HepG2 (cell line): Measurements from ENCODE around the gene TCEA3. TPM values are rescaled to one million over a fixed set of nuclear protein-coding genes. Genes with fewer than 3 reads are reported as not detected.

Experiments used
- ELF4 ChIP-seq: sonication (generic); formaldehyde crosslinking; IDR thresholded peaks from 2 replicates; pipeline ENCODE4 v1.5.0; 2020; ENCODE audit warnings: missing genetic modification reagents, mild to moderate bottlenecking, moderate library complexity, borderline replicate concordance
- HNF4G ChIP-seq, 2 experiments: sonication (generic) in 1 of 2; formaldehyde crosslinking in 1 of 2; IDR thresholded peaks; 2 replicates each; pipeline versions ENCODE4 v1.4.0 to v1.6.1; 2011 to 2020; ENCODE audit warnings: borderline replicate concordance in 2 of 2, low read depth in 2 of 2, mild to moderate bottlenecking in 2 of 2, low read length in 1 of 2, missing genetic modification reagents in 1 of 2, moderate library complexity in 1 of 2
- IKZF4 ChIP-seq: sonication (generic); formaldehyde crosslinking; IDR thresholded peaks from 2 replicates; pipeline ENCODE4 v1.5.1; 2020; ENCODE audit warnings: borderline replicate concordance, mild to moderate bottlenecking, low read depth, missing genetic modification reagents; ENCODE audit errors: not compliant biosample characterization
- JUNB ChIP-seq: sonication (generic); formaldehyde crosslinking; IDR thresholded peaks from 2 replicates; pipeline ENCODE4 v1.8.0; 2022; ENCODE audit warnings: missing genetic modification reagents, mild to moderate bottlenecking, borderline replicate concordance
- KMT2B ChIP-seq: IDR thresholded peaks from 2 replicates; pipeline ENCODE4 v1.6.1; 2016; ENCODE audit warnings: missing genetic modification reagents, missing compliant biosample characterization
- NFE2L1 ChIP-seq: sonication (generic); formaldehyde crosslinking; IDR thresholded peaks from 2 replicates; pipeline ENCODE4 v1.4.0; 2020; ENCODE audit warnings: missing genetic modification reagents, mild to moderate bottlenecking, borderline replicate concordance
- SCMH1 ChIP-seq: sonication (generic); formaldehyde crosslinking; IDR thresholded peaks from 2 replicates; pipeline ENCODE4 v1.9.0; 2021; ENCODE audit warnings: missing genetic modification reagents, mild to moderate bottlenecking, borderline replicate concordance
- SIX4 ChIP-seq: sonication (generic); formaldehyde crosslinking; IDR thresholded peaks from 2 replicates; pipeline ENCODE4 v1.4.0; 2020; ENCODE audit warnings: missing genetic modification reagents
- ZNF616 ChIP-seq: sonication (generic); formaldehyde crosslinking; IDR thresholded peaks from 2 replicates; pipeline ENCODE4 v1.5.0; 2020; ENCODE audit warnings: low read depth, mild to moderate bottlenecking, missing genetic modification reagents
- ZNF672 ChIP-seq: sonication (generic); formaldehyde crosslinking; IDR thresholded peaks from 2 replicates; pipeline ENCODE4 v1.8.1; 2022; ENCODE audit warnings: missing genetic modification reagents
- ZNF737 ChIP-seq: sonication (generic); formaldehyde crosslinking; IDR thresholded peaks from 2 replicates; pipeline ENCODE4 v1.5.0; 2020; ENCODE audit warnings: missing genetic modification reagents, mild to moderate bottlenecking, borderline replicate concordance
- ZNF749 ChIP-seq: sonication (generic); formaldehyde crosslinking; IDR thresholded peaks from 2 replicates; pipeline ENCODE4 v1.8.0; 2022; ENCODE audit warnings: mild to moderate bottlenecking, missing genetic modification reagents, moderate library complexity, borderline replicate concordance
- ZSCAN12 ChIP-seq: sonication (generic); formaldehyde crosslinking; IDR thresholded peaks from 2 replicates; pipeline ENCODE4 v1.9.0; 2021; ENCODE audit warnings: mild to moderate bottlenecking, missing genetic modification reagents
- polyA plus RNA-seq, 8 experiments: library from polyadenylated mRNA; depleted of rRNA in 3 of 8; stranded (reverse) in 7 of 8; unstranded in 1 of 8; fragments of >200 nt; fragmentation: Illumina TruSeq in 4 of 8; extraction: Trizol in 4 of 8; gene quantifications; 2 replicates each; pipeline versions ENCODE4 v1.2.1 to v1.2.3, GENCODE V29; 2011 to 2016; ENCODE audit warnings: low read depth in 4 of 8, missing spikeins in 1 of 8, mixed read lengths in 1 of 8; ENCODE audit not compliant: insufficient read depth in 1 of 8
- total RNA-seq, 5 experiments: library from RNA; depleted of rRNA; stranded (reverse); fragments of >200 nt; fragmentation: Illumina TruSeq; extraction: Trizol; gene quantifications; 2 replicates each; pipeline ENCODE4 v1.2.3, GENCODE V29; 2016; ENCODE audit warnings: low read depth in 1 of 5
- TF ChIP-seq, protein P1 (sequence below): sonication (generic); formaldehyde crosslinking; IDR thresholded peaks from 2 replicates; pipeline ENCODE4 v1.4.0; 2020; ENCODE audit warnings: missing genetic modification reagents, mild to moderate bottlenecking, borderline replicate concordance
- TF ChIP-seq, protein P2 (sequence below): sonication (generic); formaldehyde crosslinking; IDR thresholded peaks from 2 replicates; pipeline ENCODE4 v1.4.0; 2020; ENCODE audit warnings: mild to moderate bottlenecking, missing genetic modification reagents
- TF ChIP-seq, protein P3 (sequence below): sonication (generic); formaldehyde crosslinking; IDR thresholded peaks from 2 replicates; pipeline ENCODE4 v1.8.0; 2022; ENCODE audit warnings: missing genetic modification reagents, mild to moderate bottlenecking, moderate library complexity, borderline replicate concordance
- TF ChIP-seq, protein P4 (sequence below): sonication (generic); formaldehyde crosslinking; IDR thresholded peaks from 2 replicates; pipeline ENCODE4 v1.8.1; 2022; ENCODE audit warnings: low read depth, mild to moderate bottlenecking, missing genetic modification reagents

TCEA3 gene
- total and polyA plus RNA-seq, 2 of the 13 experiments (the other 11 are each of a cell fraction or from before 2014, with no cell fraction given): 55.5 to 84.6 TPM

DNA sequence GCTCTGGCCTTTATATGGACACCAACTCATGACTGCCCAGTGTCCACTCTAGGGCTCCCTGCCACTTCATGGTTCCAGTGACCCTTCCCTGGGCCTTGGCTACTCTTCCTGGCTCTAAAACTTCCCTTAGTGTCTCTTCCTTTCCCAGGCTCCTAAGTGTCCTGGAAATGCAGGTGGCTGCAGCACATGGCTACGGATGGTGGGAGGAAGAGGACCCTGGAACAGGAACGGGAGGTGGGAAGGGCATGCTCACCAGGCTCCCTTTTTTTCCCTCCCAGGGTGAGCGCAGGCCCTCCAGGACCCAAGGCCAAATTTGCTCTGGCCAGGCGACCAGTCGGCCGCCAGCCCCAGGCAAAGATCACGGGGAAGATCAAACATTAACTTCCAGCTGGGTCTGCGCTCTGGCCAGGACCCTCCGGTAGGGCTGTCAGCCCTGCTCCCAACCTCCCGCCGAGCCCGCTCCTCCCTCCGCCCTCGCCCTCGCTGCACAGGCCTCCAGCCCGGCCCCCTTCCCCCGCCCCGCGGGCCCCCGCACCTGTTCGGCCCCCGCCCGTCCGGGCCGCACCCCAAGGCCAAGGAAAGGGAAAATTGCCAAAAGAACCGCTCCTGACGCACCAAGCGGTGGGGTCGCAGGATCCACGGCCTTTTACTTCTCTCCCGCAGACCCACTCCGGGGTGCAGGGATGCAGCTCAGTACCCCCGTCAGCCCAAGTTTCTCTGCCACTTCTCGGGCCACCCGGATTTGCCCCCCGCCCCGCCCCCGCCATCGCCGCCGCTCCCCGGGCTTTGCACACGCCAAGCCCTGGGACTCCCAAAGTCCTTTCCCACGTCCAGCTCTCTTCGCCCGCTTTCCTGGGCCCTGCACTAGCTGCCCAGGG lies 894 bp downstream of the TCEA3 start (continued):
- TF ChIP-seq, protein P1, sequence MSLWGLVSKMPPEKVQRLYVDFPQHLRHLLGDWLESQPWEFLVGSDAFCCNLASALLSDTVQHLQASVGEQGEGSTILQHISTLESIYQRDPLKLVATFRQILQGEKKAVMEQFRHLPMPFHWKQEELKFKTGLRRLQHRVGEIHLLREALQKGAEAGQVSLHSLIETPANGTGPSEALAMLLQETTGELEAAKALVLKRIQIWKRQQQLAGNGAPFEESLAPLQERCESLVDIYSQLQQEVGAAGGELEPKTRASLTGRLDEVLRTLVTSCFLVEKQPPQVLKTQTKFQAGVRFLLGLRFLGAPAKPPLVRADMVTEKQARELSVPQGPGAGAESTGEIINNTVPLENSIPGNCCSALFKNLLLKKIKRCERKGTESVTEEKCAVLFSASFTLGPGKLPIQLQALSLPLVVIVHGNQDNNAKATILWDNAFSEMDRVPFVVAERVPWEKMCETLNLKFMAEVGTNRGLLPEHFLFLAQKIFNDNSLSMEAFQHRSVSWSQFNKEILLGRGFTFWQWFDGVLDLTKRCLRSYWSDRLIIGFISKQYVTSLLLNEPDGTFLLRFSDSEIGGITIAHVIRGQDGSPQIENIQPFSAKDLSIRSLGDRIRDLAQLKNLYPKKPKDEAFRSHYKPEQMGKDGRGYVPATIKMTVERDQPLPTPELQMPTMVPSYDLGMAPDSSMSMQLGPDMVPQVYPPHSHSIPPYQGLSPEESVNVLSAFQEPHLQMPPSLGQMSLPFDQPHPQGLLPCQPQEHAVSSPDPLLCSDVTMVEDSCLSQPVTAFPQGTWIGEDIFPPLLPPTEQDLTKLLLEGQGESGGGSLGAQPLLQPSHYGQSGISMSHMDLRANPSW: no peak
- no peak for TF ChIP-seq ZNF737 (CRISPR knock-in tag)
- TF ChIP-seq IKZF4 (CRISPR knock-in tag): peak; percentile 65
- TF ChIP-seq, protein P2, sequence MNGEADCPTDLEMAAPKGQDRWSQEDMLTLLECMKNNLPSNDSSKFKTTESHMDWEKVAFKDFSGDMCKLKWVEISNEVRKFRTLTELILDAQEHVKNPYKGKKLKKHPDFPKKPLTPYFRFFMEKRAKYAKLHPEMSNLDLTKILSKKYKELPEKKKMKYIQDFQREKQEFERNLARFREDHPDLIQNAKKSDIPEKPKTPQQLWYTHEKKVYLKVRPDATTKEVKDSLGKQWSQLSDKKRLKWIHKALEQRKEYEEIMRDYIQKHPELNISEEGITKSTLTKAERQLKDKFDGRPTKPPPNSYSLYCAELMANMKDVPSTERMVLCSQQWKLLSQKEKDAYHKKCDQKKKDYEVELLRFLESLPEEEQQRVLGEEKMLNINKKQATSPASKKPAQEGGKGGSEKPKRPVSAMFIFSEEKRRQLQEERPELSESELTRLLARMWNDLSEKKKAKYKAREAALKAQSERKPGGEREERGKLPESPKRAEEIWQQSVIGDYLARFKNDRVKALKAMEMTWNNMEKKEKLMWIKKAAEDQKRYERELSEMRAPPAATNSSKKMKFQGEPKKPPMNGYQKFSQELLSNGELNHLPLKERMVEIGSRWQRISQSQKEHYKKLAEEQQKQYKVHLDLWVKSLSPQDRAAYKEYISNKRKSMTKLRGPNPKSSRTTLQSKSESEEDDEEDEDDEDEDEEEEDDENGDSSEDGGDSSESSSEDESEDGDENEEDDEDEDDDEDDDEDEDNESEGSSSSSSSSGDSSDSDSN (CRISPR knock-in tag): no peak; the same call in none of the 2 replicates
- no peak for TF ChIP-seq NFE2L1 (CRISPR knock-in tag)
- TF ChIP-seq, protein P3, sequence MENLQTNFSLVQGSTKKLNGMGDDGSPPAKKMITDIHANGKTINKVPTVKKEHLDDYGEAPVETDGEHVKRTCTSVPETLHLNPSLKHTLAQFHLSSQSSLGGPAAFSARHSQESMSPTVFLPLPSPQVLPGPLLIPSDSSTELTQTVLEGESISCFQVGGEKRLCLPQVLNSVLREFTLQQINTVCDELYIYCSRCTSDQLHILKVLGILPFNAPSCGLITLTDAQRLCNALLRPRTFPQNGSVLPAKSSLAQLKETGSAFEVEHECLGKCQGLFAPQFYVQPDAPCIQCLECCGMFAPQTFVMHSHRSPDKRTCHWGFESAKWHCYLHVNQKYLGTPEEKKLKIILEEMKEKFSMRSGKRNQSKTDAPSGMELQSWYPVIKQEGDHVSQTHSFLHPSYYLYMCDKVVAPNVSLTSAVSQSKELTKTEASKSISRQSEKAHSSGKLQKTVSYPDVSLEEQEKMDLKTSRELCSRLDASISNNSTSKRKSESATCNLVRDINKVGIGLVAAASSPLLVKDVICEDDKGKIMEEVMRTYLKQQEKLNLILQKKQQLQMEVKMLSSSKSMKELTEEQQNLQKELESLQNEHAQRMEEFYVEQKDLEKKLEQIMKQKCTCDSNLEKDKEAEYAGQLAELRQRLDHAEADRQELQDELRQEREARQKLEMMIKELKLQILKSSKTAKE (CRISPR knock-in tag): no peak
- TF ChIP-seq ZNF749: no peak
- TF ChIP-seq ELF4: no peak
- TF ChIP-seq SCMH1 (CRISPR knock-in tag): no peak
- no peak for TF ChIP-seq JUNB (CRISPR knock-in tag)
- TF ChIP-seq ZNF672 (CRISPR knock-in tag): no peak
- TF ChIP-seq, protein P4, sequence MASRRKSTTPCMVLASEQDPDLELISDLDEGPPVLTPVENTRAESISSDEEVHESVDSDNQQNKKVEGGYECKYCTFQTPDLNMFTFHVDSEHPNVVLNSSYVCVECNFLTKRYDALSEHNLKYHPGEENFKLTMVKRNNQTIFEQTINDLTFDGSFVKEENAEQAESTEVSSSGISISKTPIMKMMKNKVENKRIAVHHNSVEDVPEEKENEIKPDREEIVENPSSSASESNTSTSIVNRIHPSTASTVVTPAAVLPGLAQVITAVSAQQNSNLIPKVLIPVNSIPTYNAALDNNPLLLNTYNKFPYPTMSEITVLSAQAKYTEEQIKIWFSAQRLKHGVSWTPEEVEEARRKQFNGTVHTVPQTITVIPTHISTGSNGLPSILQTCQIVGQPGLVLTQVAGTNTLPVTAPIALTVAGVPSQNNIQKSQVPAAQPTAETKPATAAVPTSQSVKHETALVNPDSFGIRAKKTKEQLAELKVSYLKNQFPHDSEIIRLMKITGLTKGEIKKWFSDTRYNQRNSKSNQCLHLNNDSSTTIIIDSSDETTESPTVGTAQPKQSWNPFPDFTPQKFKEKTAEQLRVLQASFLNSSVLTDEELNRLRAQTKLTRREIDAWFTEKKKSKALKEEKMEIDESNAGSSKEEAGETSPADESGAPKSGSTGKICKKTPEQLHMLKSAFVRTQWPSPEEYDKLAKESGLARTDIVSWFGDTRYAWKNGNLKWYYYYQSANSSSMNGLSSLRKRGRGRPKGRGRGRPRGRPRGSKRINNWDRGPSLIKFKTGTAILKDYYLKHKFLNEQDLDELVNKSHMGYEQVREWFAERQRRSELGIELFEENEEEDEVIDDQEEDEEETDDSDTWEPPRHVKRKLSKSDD (CRISPR knock-in tag): no peak
- TF ChIP-seq HNF4G (IDR thresholded peaks at IDR 0.05; ENCODE audit: borderline replicate concordance, low read depth, low read length): no peak; the same call in 1 of the 2 replicates
- TF ChIP-seq HNF4G (CRISPR knock-in tag; IDR thresholded peaks at IDR 0.05; ENCODE audit: borderline replicate concordance, low read depth): 0 out of 2 replicates have a peak, but pooled peaks have one; percentile 23
- TF ChIP-seq KMT2B (CRISPR knock-in tag): no peak
- TF ChIP-seq SIX4: no peak
- TF ChIP-seq ZSCAN12 (CRISPR knock-in tag): no peak
- TF ChIP-seq ZNF616 (CRISPR knock-in tag): peak; percentile 30; the same call in 1 of the 2 replicates
